ENCODE data around the gene TULP3.

TULP3 gene

DNA sequence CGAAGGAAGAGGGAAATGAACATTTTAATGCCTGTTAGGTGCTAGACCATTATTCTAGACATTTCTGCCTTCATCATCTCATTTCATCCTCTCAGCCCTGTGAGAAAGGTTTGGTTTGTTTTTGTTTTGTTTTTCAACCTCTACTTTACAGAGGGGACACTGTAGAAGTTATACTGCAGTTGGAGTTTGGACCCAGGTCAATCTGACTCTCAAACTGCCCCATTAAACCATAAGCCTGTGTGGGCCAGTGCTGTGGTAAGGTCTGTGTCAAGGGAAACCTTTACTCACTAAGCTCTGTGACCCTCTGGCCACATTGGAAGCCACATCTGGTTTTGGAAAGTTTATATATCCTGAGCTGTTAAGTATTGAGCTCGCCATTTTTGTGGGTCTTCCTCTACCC, 77.0 kb downstream of the TULP3 start:
- no peak overlapping the region for H2BK5ac ChIP-seq (ENCODE audit: low read length)
- no peaks in the 10 kb centered on the region for H3K27me3 ChIP-seq (ENCODE audit: insufficient read depth, low read length, poor library complexity)
- peaks cover 6% of the 10 kb centered on the region for H3K79me1 ChIP-seq (ENCODE audit: low read length)
- H3K79me2 ChIP-seq (ENCODE audit: control insufficient read depth, insufficient read depth, low read length), result peaks cover 70% of the 10 kb centered on the region
- H3K27ac ChIP-seq (ENCODE audit: low read depth, low read length), result no peak overlapping the region
- H3K4me3 ChIP-seq (ENCODE audit: low read length), result no peak overlapping the region
- H3K4me1 ChIP-seq (ENCODE audit: control insufficient read depth, low read depth, low read length), result peaks cover 13% of the 10 kb centered on the region
- H4K5ac ChIP-seq (ENCODE audit: low read length), result no peak overlapping the region
- no peak overlapping the region for H4K8ac ChIP-seq (ENCODE audit: low read depth, low read length)
- no peak overlapping the region for H3K4me2 ChIP-seq (ENCODE audit: low read length)
- H3K9ac ChIP-seq (ENCODE audit: low read length), result no peak overlapping the region
- no peak overlapping the region for H2AK5ac ChIP-seq (ENCODE audit: low read length)
- DNase-seq, result no peak
- H3K56ac ChIP-seq (ENCODE audit: low read length), result no peak overlapping the region
- H3K18ac ChIP-seq (ENCODE audit: low read length), result no peak overlapping the region
- no CpG with 5 or more reads among the region's 2 CpGs for WGBS (ENCODE audit: extremely low coverage, insufficient coverage, low lambda C conversion rate)
- no peak overlapping the region for H2BK120ac ChIP-seq (ENCODE audit: low read depth, low read length)
- H2BK15ac ChIP-seq (replicated peaks; ENCODE audit: low read depth), result no peak overlapping the region
- peaks cover 3% of the 10 kb centered on the region for H3K36me3 ChIP-seq (ENCODE audit: control insufficient read depth, insufficient read depth, low read length)
- H3K4ac ChIP-seq (ENCODE audit: low read depth, low read length), result no peak overlapping the region
- H3K23ac ChIP-seq (ENCODE audit: low read length), result no peak overlapping the region

DNA sequence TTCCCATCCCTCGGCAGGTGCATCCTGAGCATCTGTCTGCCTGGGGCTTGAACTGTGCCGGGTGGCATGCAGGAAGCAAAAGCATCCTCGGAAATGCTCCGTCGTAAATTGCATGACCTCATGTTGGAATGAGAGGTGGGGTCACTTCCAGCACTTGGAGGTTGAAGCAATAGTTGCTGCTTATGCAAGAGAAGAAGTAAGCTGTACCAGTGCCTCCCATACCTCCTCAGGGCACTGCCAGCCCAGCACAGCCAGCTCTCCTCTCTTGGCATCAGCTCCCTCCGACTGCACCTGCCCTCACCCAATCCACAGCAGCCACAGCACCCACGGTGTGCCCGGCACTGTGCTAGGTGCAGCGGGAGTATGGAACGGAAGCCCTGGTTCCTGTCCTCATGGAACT, 80.1 kb downstream of the TULP3 start:
- no peak overlapping the region for H2BK15ac ChIP-seq (replicated peaks; ENCODE audit: low read depth)

DNA sequence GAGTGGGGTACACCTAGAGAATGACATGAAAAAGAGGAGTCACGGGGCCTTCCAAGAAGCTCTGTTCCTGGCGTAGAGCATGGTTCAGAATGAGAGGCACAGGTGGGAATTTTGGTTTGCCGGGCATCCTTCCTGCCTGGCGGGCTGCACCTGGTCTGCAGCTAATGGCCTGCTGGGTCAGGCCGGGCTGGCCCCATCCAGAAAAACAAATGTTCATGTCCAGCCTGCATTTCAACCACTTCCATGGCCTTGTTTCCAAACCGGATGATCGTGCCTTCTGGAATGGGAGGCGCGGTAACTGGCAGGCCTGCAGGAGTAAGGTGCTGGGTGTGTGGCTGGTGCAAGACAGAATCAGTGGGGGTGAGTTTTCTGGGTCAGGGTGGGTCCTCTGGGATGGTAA, 82.9 kb downstream of the TULP3 start:
- Histone ChIP-seq H3K9ac (ENCODE audit: low read length) (no peak overlapping the region), H3K4me1 (ENCODE audit: control insufficient read depth, low read depth, low read length) (peaks cover 7% of the 10 kb centered on the region), H4K8ac (ENCODE audit: low read depth, low read length) (no peak overlapping the region), H3K36me3 (ENCODE audit: control insufficient read depth, insufficient read depth, low read length) (peaks cover 3% of the 10 kb centered on the region), H3K4me3 (ENCODE audit: low read length) (no peak overlapping the region), H3K4me2 (ENCODE audit: low read length) (no peak overlapping the region), H2BK15ac (replicated peaks; ENCODE audit: low read depth) (no peak overlapping the region), H3K27ac (ENCODE audit: low read depth, low read length) (no peak overlapping the region), H3K79me1 (ENCODE audit: low read length) (peaks cover 20% of the 10 kb centered on the region), H3K79me2 (ENCODE audit: control insufficient read depth, insufficient read depth, low read length) (peaks cover 75% of the 10 kb centered on the region), H3K4ac (ENCODE audit: low read depth, low read length) (no peak overlapping the region), H4K5ac (ENCODE audit: low read length) (no peak overlapping the region), H3K18ac (ENCODE audit: low read length) (no peak overlapping the region), H3K23ac (ENCODE audit: low read length) (no peak overlapping the region), H3K56ac (ENCODE audit: low read length) (no peak overlapping the region), H2AK5ac (ENCODE audit: low read length) (no peak overlapping the region), H3K27me3 (ENCODE audit: insufficient read depth, low read length, poor library complexity) (no peaks in the 10 kb centered on the region), H2BK5ac (ENCODE audit: low read length) (no peak overlapping the region), H2BK120ac (ENCODE audit: low read depth, low read length) (no peak overlapping the region)
- DNase-seq, result no peak
- WGBS (ENCODE audit: extremely low coverage, insufficient coverage, low lambda C conversion rate), result no CpG with 5 or more reads among the region's 9 CpGs

More for the DNA sequence above, 80.1 kb downstream of the TULP3 start:
- H3K79me2 ChIP-seq (ENCODE audit: control insufficient read depth, insufficient read depth, low read length), result peaks cover 73% of the 10 kb centered on the region
- no peak overlapping the region for H3K4ac ChIP-seq (ENCODE audit: low read depth, low read length)
- no peaks in the 10 kb centered on the region for H3K4me1 ChIP-seq (ENCODE audit: control insufficient read depth, low read depth, low read length)
- peak; percentile 64 for DNase-seq
- H3K56ac ChIP-seq (ENCODE audit: low read length), result no peak overlapping the region
- peaks cover 12% of the 10 kb centered on the region for H3K79me1 ChIP-seq (ENCODE audit: low read length)
- H3K4me3 ChIP-seq (ENCODE audit: low read length), result no peak overlapping the region
- no peak overlapping the region for H2BK120ac ChIP-seq (ENCODE audit: low read depth, low read length)
- H3K36me3 ChIP-seq (ENCODE audit: control insufficient read depth, insufficient read depth, low read length), result peaks cover 3% of the 10 kb centered on the region
- H2AK5ac ChIP-seq (ENCODE audit: low read length), result no peak overlapping the region
- H4K5ac ChIP-seq (ENCODE audit: low read length), result no peak overlapping the region
- H3K27me3 ChIP-seq (ENCODE audit: insufficient read depth, low read length, poor library complexity), result no peaks in the 10 kb centered on the region
- H3K4me2 ChIP-seq (ENCODE audit: low read length), result no peak overlapping the region
- no peak overlapping the region for H3K23ac ChIP-seq (ENCODE audit: low read length)
- WGBS (ENCODE audit: extremely low coverage, insufficient coverage, low lambda C conversion rate), result no CpG with 5 or more reads among the region's 10 CpGs
- H3K27ac ChIP-seq (ENCODE audit: low read depth, low read length), result no peak overlapping the region
- no peak overlapping the region for H3K18ac ChIP-seq (ENCODE audit: low read length)
- no peak overlapping the region for H2BK5ac ChIP-seq (ENCODE audit: low read length)
- no peak overlapping the region for H3K9ac ChIP-seq (ENCODE audit: low read length)
- H4K8ac ChIP-seq (ENCODE audit: low read depth, low read length), result no peak overlapping the region

DNA sequence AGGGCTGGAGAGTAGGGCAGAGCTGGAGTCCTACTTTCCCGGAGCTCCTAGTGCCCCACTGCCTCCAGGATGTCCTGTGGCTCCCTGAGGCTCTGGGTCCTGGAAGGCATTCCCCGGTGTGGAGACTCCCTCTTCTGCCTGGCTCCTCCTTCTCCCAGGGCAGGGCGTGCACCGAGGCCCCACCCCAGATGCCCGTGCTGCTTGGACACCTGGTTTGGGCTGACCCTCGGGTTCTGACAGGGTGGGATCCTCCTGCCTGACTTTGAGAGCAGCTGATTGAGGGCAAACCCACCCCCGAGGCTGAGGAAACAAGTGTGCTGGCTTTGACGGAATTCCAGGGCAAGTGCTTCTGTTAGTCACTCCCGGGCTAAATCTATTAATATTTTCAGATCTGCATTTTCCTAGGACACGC, 83.9 kb downstream of the TULP3 start:
- Histone ChIP-seq H3K23ac (ENCODE audit: low read length) (no peak overlapping the region), H2AK5ac (ENCODE audit: low read length) (no peak overlapping the region), H3K79me2 (ENCODE audit: control insufficient read depth, insufficient read depth, low read length) (peaks cover 70% of the 10 kb centered on the region), H2BK5ac (ENCODE audit: low read length) (no peak overlapping the region), H3K27me3 (ENCODE audit: insufficient read depth, low read length, poor library complexity) (no peaks in the 10 kb centered on the region), H4K8ac (ENCODE audit: low read depth, low read length) (no peak overlapping the region), H3K27ac (ENCODE audit: low read depth, low read length) (no peak overlapping the region), H2BK15ac (replicated peaks; ENCODE audit: low read depth) (no peak overlapping the region), H3K4ac (ENCODE audit: low read depth, low read length) (no peak overlapping the region), H2BK120ac (ENCODE audit: low read depth, low read length) (no peak overlapping the region), H3K56ac (ENCODE audit: low read length) (no peak overlapping the region), H4K5ac (ENCODE audit: low read length) (no peak overlapping the region), H3K4me1 (ENCODE audit: control insufficient read depth, low read depth, low read length) (peaks cover 7% of the 10 kb centered on the region), H3K9ac (ENCODE audit: low read length) (no peak overlapping the region), H3K79me1 (ENCODE audit: low read length) (peaks cover 21% of the 10 kb centered on the region), H3K18ac (ENCODE audit: low read length) (no peak overlapping the region), H3K36me3 (ENCODE audit: control insufficient read depth, insufficient read depth, low read length) (no peaks in the 10 kb centered on the region), H3K4me3 (ENCODE audit: low read length) (no peak overlapping the region), H3K4me2 (ENCODE audit: low read length) (no peak overlapping the region)
- DNase-seq, result peak; percentile 40
- no CpG with 5 or more reads among the region's 10 CpGs for WGBS (ENCODE audit: extremely low coverage, insufficient coverage, low lambda C conversion rate)

DNA sequence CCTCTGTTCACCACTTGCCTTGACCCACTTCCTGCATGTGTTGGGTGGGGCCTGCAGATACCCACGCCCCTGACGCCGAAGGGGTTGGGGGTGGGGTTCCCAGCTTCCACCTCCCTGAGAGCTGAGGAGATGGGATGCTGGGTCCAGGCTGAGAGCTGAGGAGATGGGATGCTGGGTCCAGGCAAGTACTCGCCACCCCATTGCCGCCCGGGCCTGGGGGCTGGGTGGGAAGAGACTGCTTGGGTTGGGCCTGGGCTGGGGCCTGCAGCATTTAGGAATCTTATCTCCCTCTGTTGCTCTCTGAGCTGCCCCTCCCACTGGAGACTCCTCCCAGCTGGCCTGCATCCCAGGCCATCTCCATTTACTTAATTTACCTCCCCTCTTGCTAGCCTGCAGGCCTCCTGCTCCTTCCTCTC, 85.9 kb downstream of the TULP3 start:
- no CpG with 5 or more reads among the region's 6 CpGs for WGBS (ENCODE audit: extremely low coverage, insufficient coverage, low lambda C conversion rate)
- Histone ChIP-seq H2BK5ac (ENCODE audit: low read length) (peak overlapping the region; percentile 35), H3K4me2 (ENCODE audit: low read length) (no peak overlapping the region), H3K23ac (ENCODE audit: low read length) (no peak overlapping the region), H3K18ac (ENCODE audit: low read length) (no peak overlapping the region), H2BK120ac (ENCODE audit: low read depth, low read length) (no peak overlapping the region), H3K79me2 (ENCODE audit: control insufficient read depth, insufficient read depth, low read length) (peaks cover 72% of the 10 kb centered on the region), H3K36me3 (ENCODE audit: control insufficient read depth, insufficient read depth, low read length) (no peaks in the 10 kb centered on the region), H3K79me1 (ENCODE audit: low read length) (peaks cover 26% of the 10 kb centered on the region), H3K27me3 (ENCODE audit: insufficient read depth, low read length, poor library complexity) (no peaks in the 10 kb centered on the region), H4K5ac (ENCODE audit: low read length) (no peak overlapping the region), H4K8ac (ENCODE audit: low read depth, low read length) (no peak overlapping the region), H3K4ac (ENCODE audit: low read depth, low read length) (no peak overlapping the region), H3K56ac (ENCODE audit: low read length) (peak overlapping the region; percentile 53), H2BK15ac (replicated peaks; ENCODE audit: low read depth) (no peak overlapping the region), H3K9ac (ENCODE audit: low read length) (no peak overlapping the region), H3K4me3 (ENCODE audit: low read length) (no peak overlapping the region), H3K4me1 (ENCODE audit: control insufficient read depth, low read depth, low read length) (peaks cover 9% of the 10 kb centered on the region), H3K27ac (ENCODE audit: low read depth, low read length) (peak overlapping the region; percentile 12), H2AK5ac (ENCODE audit: low read length) (no peak overlapping the region)
- DNase-seq, result peak; percentile 68

DNA sequence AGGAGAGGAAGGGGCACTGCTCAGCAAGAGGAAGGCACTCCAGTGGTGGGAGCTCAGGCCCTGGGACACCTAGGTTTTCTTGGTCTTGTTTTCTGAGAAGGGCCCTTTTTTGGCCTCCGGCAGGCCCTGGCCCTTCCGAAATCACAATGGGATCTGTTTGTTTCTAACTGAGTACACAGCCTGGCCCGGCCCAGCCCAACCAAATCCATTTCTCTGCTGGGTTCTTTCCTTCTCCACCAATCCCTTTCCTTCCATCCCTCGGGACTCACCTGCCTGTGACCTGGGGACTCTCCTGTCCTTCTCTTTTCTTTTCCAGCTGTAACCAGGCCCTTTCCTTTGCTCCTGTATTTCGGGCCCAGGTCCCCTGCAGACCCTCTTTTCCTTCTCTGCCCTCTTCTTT, 87.1 kb downstream of the TULP3 start:
- no peaks in the 10 kb centered on the region for H3K27me3 ChIP-seq (ENCODE audit: insufficient read depth, low read length, poor library complexity)
- WGBS (ENCODE audit: extremely low coverage, insufficient coverage, low lambda C conversion rate), result no CpG with 5 or more reads among the region's 5 CpGs

More for the DNA sequence above, 87.1 kb downstream of the TULP3 start:
- H3K79me2 ChIP-seq (ENCODE audit: control insufficient read depth, insufficient read depth, low read length), result peaks cover 78% of the 10 kb centered on the region
- no peak for DNase-seq
- H3K36me3 ChIP-seq (ENCODE audit: control insufficient read depth, insufficient read depth, low read length), result no peaks in the 10 kb centered on the region
- no peak overlapping the region for H3K4me2 ChIP-seq (ENCODE audit: low read length)
- H3K79me1 ChIP-seq (ENCODE audit: low read length), result peaks cover 27% of the 10 kb centered on the region
- H3K18ac ChIP-seq (ENCODE audit: low read length), result no peak overlapping the region
- H4K5ac ChIP-seq (ENCODE audit: low read length), result no peak overlapping the region
- H3K27ac ChIP-seq (ENCODE audit: low read depth, low read length), result no peak overlapping the region
- H3K4me3 ChIP-seq (ENCODE audit: low read length), result no peak overlapping the region
- no peak overlapping the region for H3K56ac ChIP-seq (ENCODE audit: low read length)
- H4K8ac ChIP-seq (ENCODE audit: low read depth, low read length), result no peak overlapping the region
- H2BK15ac ChIP-seq (replicated peaks; ENCODE audit: low read depth), result no peak overlapping the region
- H2AK5ac ChIP-seq (ENCODE audit: low read length), result no peak overlapping the region
- no peak overlapping the region for H3K23ac ChIP-seq (ENCODE audit: low read length)
- no peak overlapping the region for H3K4ac ChIP-seq (ENCODE audit: low read depth, low read length)
- H3K9ac ChIP-seq (ENCODE audit: low read length), result no peak overlapping the region
- no peak overlapping the region for H2BK5ac ChIP-seq (ENCODE audit: low read length)
- peaks cover 9% of the 10 kb centered on the region for H3K4me1 ChIP-seq (ENCODE audit: control insufficient read depth, low read depth, low read length)
- no peak overlapping the region for H2BK120ac ChIP-seq (ENCODE audit: low read depth, low read length)

All from mesendoderm (in vitro differentiated cells).